K562 (cell line): ENCODE data around the gene CPT1A. TPM values are rescaled to one million over a fixed set of nuclear protein-coding genes. Genes with fewer than 3 reads are reported as not detected.

Experiments used
- ATAC-seq: fragments of 200-7000 bp; cut with Tn5 transposase; 3 replicates; pipeline ENCODE4 v1.9.1; 2020; ENCODE audit warnings: moderate library complexity
- BruUV-seq: library from RNA; stranded (reverse); fragments of 400-500 nt; replicated peaks from 2 replicates; lab custom pipeline; 2021; lab: Mats Ljungman, UMichigan
- CTCF ChIA-PET: fragments of 300-600 bp; formaldehyde crosslinking; extraction: SDS; loops from one replicate; lab custom pipeline; 2021; ENCODE audit warnings: low intra/inter-chr PET ratio; lab: Yijun Ruan, JAX
- POLR2A ChIA-PET: fragments of 300-600, 350-650 bp; sonication (Branson Sonifier 250); formaldehyde crosslinking; extraction: SDS; loops from one replicate; lab custom pipeline; 2021; ENCODE audit warnings: antibody characterized with exemption, inconsistent platforms; lab: Yijun Ruan, JAX
- DNase-seq, 4 experiments: peaks; one replicate each; pipeline versions ENCODE4 v3.0.0 to v3.0.0-alpha.2; 2011 to 2018; ENCODE audit warnings: low spot score in 3 of 4, mixed read lengths in 3 of 4; ENCODE audit errors: extremely low read depth in 1 of 4
- FAIRE-seq: peaks from 2 replicates; lab custom pipeline; 2011; peaks lifted over from hg19 to GRCh38; lab: Jason Lieb, UNC
- H2AFZ ChIP-seq: 2 replicates; pipeline ENCODE4 v1.6.0; 2011; ENCODE audit warnings: low read depth, low read length, control low read depth, inconsistent platforms
- H3K27ac ChIP-seq: fragments of 200-600 bp; 3 replicates; pipeline ENCODE4 v1.8.0; 2011; ENCODE audit warnings: low read depth, mild to moderate bottlenecking, control low read depth, inconsistent platforms, low read length, moderate library complexity, mixed read lengths; ENCODE audit errors: extremely low read depth
- H3K27me3 ChIP-seq, 2 experiments: fragments of 300-600 bp in 1 of 2; 2 replicates in 1 of 2; 3 replicates in 1 of 2; pipeline versions ENCODE4 v1.6.0 to v1.8.0; 2011; ENCODE audit warnings: inconsistent platforms in 2 of 2, low read length in 2 of 2, mild to moderate bottlenecking in 1 of 2, mixed read lengths in 1 of 2, moderate library complexity in 1 of 2; ENCODE audit not compliant: control insufficient read depth in 2 of 2, insufficient read depth in 2 of 2
- H3K36me3 ChIP-seq: fragments of 300-600 bp; 3 replicates; pipeline ENCODE4 v1.8.0; 2011; ENCODE audit warnings: mild to moderate bottlenecking, low read length, inconsistent platforms; ENCODE audit not compliant: control insufficient read depth, insufficient read depth
- H3K4me1 ChIP-seq, 2 experiments: fragments of 200-600 bp in 1 of 2; replicated peaks in 1 of 2; 2 replicates in 1 of 2; 3 replicates in 1 of 2; pipeline versions ENCODE4 v1.5.1 to v1.8.0; 2011; ENCODE audit warnings: inconsistent platforms in 2 of 2, low read length in 2 of 2, mild to moderate bottlenecking in 1 of 2, mixed read lengths in 1 of 2, moderate library complexity in 1 of 2; ENCODE audit not compliant: control insufficient read depth in 2 of 2, insufficient read depth in 2 of 2
- H3K4me2 ChIP-seq: 2 replicates; pipeline ENCODE4 v1.6.1; 2011; ENCODE audit warnings: low read length, control low read depth, inconsistent platforms, mixed read lengths; ENCODE audit not compliant: insufficient read depth
- H3K4me3 ChIP-seq: fragments of 200-600 bp; sonication (generic), shearing (Covaris generic); 2 replicates; pipeline ENCODE4 v1.5.1; 2016; ENCODE audit warnings: control low read depth, inconsistent platforms
- H3K79me2 ChIP-seq: fragments of 200-600 bp; 3 replicates; pipeline ENCODE4 v1.8.0; 2011; ENCODE audit warnings: low read length, inconsistent platforms; ENCODE audit not compliant: control insufficient read depth, insufficient read depth
- H3K9ac ChIP-seq, 2 experiments: 2 replicates each; pipeline versions ENCODE4 v1.6.0 to v1.6.1; 2011; ENCODE audit warnings: low read depth in 2 of 2, low read length in 2 of 2, control low read depth in 1 of 2, inconsistent platforms in 1 of 2, mild to moderate bottlenecking in 1 of 2, mixed read lengths in 1 of 2; ENCODE audit not compliant: insufficient read depth in 1 of 2
- H3K9me1 ChIP-seq: one replicate; pipeline ENCODE4 v1.6.0; 2011; ENCODE audit warnings: inconsistent platforms, mild to moderate bottlenecking, low read length, moderate library complexity; ENCODE audit not compliant: control insufficient read depth, insufficient read depth
- H3K9me3 ChIP-seq: replicated peaks from 2 replicates; pipeline ENCODE4 v1.5.1; 2011; ENCODE audit warnings: low read depth, low read length, inconsistent platforms; ENCODE audit not compliant: control insufficient read depth, insufficient read depth
- H4K20me1 ChIP-seq: replicated peaks from 2 replicates; pipeline ENCODE4 v1.6.1; 2011; ENCODE audit warnings: low read length, inconsistent platforms, mixed read lengths; ENCODE audit not compliant: control insufficient read depth, insufficient read depth
- ADNP ChIP-seq: fragments of 200-800 bp; sonication (Bioruptor generic); IDR thresholded peaks from 2 replicates; pipeline ENCODE4 v1.6.1; 2016; ENCODE audit warnings: missing genetic modification characterization, missing compliant biosample characterization
- FUS ChIP-seq: fragments of 200-400 bp; formaldehyde crosslinking; optimal IDR thresholded peaks from 2 replicates; pipeline ENCODE3; 2017; ENCODE audit warnings: low read depth, low read length
- HEY1 ChIP-seq: fragments of 250-450 bp; sonication (Bioruptor Pico); IDR thresholded peaks from 2 replicates; pipeline ENCODE4 v1.5.0; 2020; ENCODE audit warnings: mild to moderate bottlenecking, moderate library complexity, borderline replicate concordance
- KDM1A ChIP-seq, 2 experiments: fragments of 450-650 bp; IDR thresholded peaks; 2 replicates each; pipeline ENCODE4 v1.6.1; 2016; ENCODE audit warnings: mild to moderate bottlenecking in 2 of 2
- MAFK ChIP-seq: IDR thresholded peaks from 2 replicates; pipeline ENCODE4 v1.6.1; 2011; ENCODE audit warnings: low read length, improper control_type of control experiment
- SMARCB1 ChIP-seq: IDR thresholded peaks from 2 replicates; pipeline ENCODE4 v1.6.1; 2011; ENCODE audit warnings: improper control_type of control experiment, low read depth; ENCODE audit not compliant: insufficient read length
- SREBF1 ChIP-seq: fragments of 150-350 bp; IDR thresholded peaks from 2 replicates; pipeline ENCODE4 v1.6.1; 2014; ENCODE audit warnings: antibody characterized with exemption, low read depth, low read length, borderline replicate concordance
- STAT5A ChIP-seq: IDR thresholded peaks from 2 replicates; pipeline ENCODE4 v1.6.1; 2012; ENCODE audit warnings: low read length, inconsistent platforms, borderline replicate concordance
- TARDBP ChIP-seq: fragments of 450-650 bp; IDR thresholded peaks from 2 replicates; pipeline ENCODE4 v1.6.1; 2016
- ZC3H4 ChIP-seq: sonication (generic); formaldehyde crosslinking; IDR thresholded peaks from 2 replicates; pipeline ENCODE4 v1.9.0; 2021; ENCODE audit warnings: missing genetic modification reagents, borderline replicate concordance
- ZFP1 ChIP-seq: fragments of 450-650 bp; formaldehyde crosslinking; IDR thresholded peaks from 2 replicates; pipeline ENCODE4 v1.4.0; 2020; ENCODE audit warnings: mild to moderate bottlenecking, mixed read lengths
- ZNF589 ChIP-seq: fragments of 200-800 bp; sonication (Bioruptor generic); IDR thresholded peaks from 2 replicates; pipeline ENCODE4 v1.6.1; 2016; ENCODE audit warnings: low read depth, missing genetic modification characterization, missing compliant biosample characterization
- WGBS: fragments of 100-300 bp; shearing (Covaris generic); methylation state at CpG from one replicate; pipeline ENCODE4 v1.1.6; 2016; ENCODE audit warnings: low coverage, mixed read lengths; ENCODE audit not compliant: insufficient coverage; ENCODE audit errors: missing lambda C conversion rate; 5-methylcytosine and 5-hydroxymethylcytosine counted together
- in situ Hi-C: fragments of 300-500 bp; cut with MboI; formaldehyde crosslinking; loops from 4 replicates; pipeline ENCODE4 v1.15.0; 2018; ENCODE audit warnings: inconsistent platforms, mixed read lengths
- intact Hi-C: fragments of 100-400 bp; cut with micrococcal nuclease; formaldehyde crosslinking; loops from 2 replicates; pipeline ENCODE4 v1.14.2; 2022
- polyA plus RNA-seq, 8 experiments: library from polyadenylated mRNA; depleted of rRNA in 4 of 8; stranded (reverse) in 5 of 8; unstranded in 3 of 8; fragments of >200 nt; fragmentation: Nextera tagmentation in 2 of 8; fragmentation: Illumina TruSeq in 1 of 8; extraction: Ambion mirVana in 2 of 8; extraction: Trizol in 1 of 8; gene quantifications; 2 replicates each; pipeline versions ENCODE4 v1.2.1 to v1.2.3, GENCODE V29; 2011 to 2014; ENCODE audit warnings: inconsistent platforms in 1 of 8, missing spikeins in 1 of 8
- total RNA-seq, 7 experiments: library from RNA; depleted of rRNA in 6 of 7; stranded (reverse); fragments of >200 nt in 6 of 7; fragmentation: Illumina TruSeq in 2 of 7; extraction: Trizol in 2 of 7; gene quantifications; 2 replicates each; pipeline versions ENCODE4 v1.2.1 to v1.2.3, GENCODE V29; 2011 to 2021; ENCODE audit warnings: low replicate concordance in 1 of 7
- TF ChIP-seq, protein P1 (sequence below): conservative IDR thresholded peaks from 2 replicates; pipeline ENCODE4 v1.6.1; 2011; ENCODE audit warnings: low read depth, mild to moderate bottlenecking, low read length; ENCODE audit not compliant: control insufficient read depth

CPT1A gene
- total and polyA plus RNA-seq, 9 of the 15 experiments (the other 6 are each of a cell fraction or from before 2014, with no cell fraction given), result 2.6 to 29.1 (median 12.3) TPM

DNA sequence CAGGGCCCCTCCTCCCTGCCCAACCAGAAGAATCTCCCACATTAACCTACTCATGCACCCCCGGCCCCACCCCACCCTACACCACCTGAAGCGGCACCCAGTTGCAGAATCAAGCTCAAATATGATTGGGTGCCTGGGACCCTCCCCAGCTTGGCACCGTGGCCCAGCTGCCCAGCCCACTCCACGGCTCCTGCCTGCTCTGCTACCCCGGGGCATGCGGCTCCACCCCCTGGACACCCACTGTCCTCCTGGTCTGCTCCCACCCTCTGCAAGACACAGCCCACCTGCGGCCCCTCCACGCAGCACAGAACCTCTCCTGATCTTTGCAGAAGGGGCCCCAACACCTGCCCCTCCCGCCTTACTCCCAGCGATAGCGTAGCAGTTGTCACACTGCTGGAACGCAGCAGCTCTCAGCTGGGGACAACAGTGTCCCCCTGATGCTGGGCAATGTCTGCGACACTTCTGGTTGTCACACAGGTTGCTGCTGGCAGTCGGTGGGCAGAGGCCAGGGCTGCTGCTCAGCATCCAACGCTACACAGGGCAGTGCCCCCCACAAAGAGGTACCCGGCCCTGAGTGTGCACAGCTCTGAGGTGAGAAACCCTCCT lies 58.4 kb downstream of the CPT1A start:
- WGBS, result 88% methylated on average over 13 of the region's 16 CpGs
- H4K20me1 ChIP-seq, result no peaks in the 10 kb centered on the region

More for the DNA sequence above, 58.4 kb downstream of the CPT1A start:
- no TSS peak for BruUV-seq
- intact Hi-C loops, result no loop called here
- in situ Hi-C loops, result no loop called here
- DNase-seq, result no peak
- no peak overlapping the region for H3K4me2 ChIP-seq
- no peak overlapping the region for H2AFZ ChIP-seq
- no peak overlapping the region for H3K4me3 ChIP-seq
- H3K27me3 ChIP-seq, result no peaks in the 10 kb centered on the region
- no peaks in the 10 kb centered on the region for H3K9me1 ChIP-seq
- POLR2A ChIA-PET, result interaction anchor here (0.5 kb wide), 1 partner anchor 92 kb away, joined by 3 read pairs; no protein-coding TSS in a partner anchor
- TF ChIP-seq FUS (no peak), TARDBP (no peak), SREBF1 (no peak), STAT5A (no peak), SMARCB1 (no peak), ADNP (tag) (no peak), ZC3H4 (CRISPR knock-in tag) (no peak), ZFP1 (CRISPR knock-in tag) (no peak), ZNF589 (CRISPR knock-in tag) (no peak), MAFK (no peak), KDM1A (IDR thresholded peaks at IDR 0.05) (no peak), HEY1 (CRISPR knock-in tag) (no peak)
- TF ChIP-seq, protein P1, sequence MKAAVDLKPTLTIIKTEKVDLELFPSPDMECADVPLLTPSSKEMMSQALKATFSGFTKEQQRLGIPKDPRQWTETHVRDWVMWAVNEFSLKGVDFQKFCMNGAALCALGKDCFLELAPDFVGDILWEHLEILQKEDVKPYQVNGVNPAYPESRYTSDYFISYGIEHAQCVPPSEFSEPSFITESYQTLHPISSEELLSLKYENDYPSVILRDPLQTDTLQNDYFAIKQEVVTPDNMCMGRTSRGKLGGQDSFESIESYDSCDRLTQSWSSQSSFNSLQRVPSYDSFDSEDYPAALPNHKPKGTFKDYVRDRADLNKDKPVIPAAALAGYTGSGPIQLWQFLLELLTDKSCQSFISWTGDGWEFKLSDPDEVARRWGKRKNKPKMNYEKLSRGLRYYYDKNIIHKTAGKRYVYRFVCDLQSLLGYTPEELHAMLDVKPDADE, result no peak
- no peak for FAIRE-seq
- no peak overlapping the region for H3K27ac ChIP-seq
- H3K9ac ChIP-seq, result 0 out of 4 replicates have a peak overlapping the region, but pooled peaks of 1 of the 2 experiments have one; percentile 43
- no peak for ATAC-seq
- H3K79me2 ChIP-seq, result no peaks in the 10 kb centered on the region
- peaks cover 16% of the 10 kb centered on the region; the same call in 2 of the 3 replicates for H3K36me3 ChIP-seq
- peaks cover 4 to 8% of the 10 kb centered on the region in 2 experiments for H3K4me1 ChIP-seq
- no peaks in the 10 kb centered on the region for H3K9me3 ChIP-seq
- CTCF ChIA-PET, result no interaction called here
